ENCODE measurements around the gene ZNF865. TPM values are rescaled to one million over a fixed set of nuclear protein-coding genes. Genes with fewer than 3 reads are reported as not detected.

ZNF865 gene
- total RNA-seq, 4 donors from 2014 or later: 7.5 to 15.4 (median 10.2) TPM

- peaks cover 0 to 3% (median 0%) of the 10 kb centered on the region in 4 donors for H3K36me3 ChIP-seq
- WGBS: 17% methylated on average over 3 of the region's 3 CpGs
- peak; percentile 99 for DNase-seq (ENCODE audit: extremely low spot score)
- H3K9me3 ChIP-seq: no peaks in the 10 kb centered on the region
- intact Hi-C loops (cut with DNase I): loop anchor here (1.0 kb wide), 1 partner anchor 115 kb away; no protein-coding TSS in a partner anchor
- H3K27me3 ChIP-seq: no peaks in the 10 kb centered on the region
- no peak overlapping the region for H3K4me3 ChIP-seq
- peak overlapping the region; percentile 57 to 68 (median 62) for H3K27ac ChIP-seq (replicated peaks in 1 of 4)
- TF ChIP-seq, protein P1, sequence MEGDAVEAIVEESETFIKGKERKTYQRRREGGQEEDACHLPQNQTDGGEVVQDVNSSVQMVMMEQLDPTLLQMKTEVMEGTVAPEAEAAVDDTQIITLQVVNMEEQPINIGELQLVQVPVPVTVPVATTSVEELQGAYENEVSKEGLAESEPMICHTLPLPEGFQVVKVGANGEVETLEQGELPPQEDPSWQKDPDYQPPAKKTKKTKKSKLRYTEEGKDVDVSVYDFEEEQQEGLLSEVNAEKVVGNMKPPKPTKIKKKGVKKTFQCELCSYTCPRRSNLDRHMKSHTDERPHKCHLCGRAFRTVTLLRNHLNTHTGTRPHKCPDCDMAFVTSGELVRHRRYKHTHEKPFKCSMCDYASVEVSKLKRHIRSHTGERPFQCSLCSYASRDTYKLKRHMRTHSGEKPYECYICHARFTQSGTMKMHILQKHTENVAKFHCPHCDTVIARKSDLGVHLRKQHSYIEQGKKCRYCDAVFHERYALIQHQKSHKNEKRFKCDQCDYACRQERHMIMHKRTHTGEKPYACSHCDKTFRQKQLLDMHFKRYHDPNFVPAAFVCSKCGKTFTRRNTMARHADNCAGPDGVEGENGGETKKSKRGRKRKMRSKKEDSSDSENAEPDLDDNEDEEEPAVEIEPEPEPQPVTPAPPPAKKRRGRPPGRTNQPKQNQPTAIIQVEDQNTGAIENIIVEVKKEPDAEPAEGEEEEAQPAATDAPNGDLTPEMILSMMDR (IDR thresholded peaks at IDR 0.05): peak; percentile 89 to 97 (median 90)
- TF ChIP-seq EP300 (IDR thresholded peaks at IDR 0.05) (no peak), POLR2A (IDR thresholded peaks at IDR 0.05; ENCODE audit: low read depth) (no peak), POLR2AphosphoS5 (IDR thresholded peaks at IDR 0.05) (peak in 1 of 2 donors; percentile 36)
- H3K4me1 ChIP-seq: peaks cover 25 to 44% (median 38%) of the 10 kb centered on the region in 4 donors
Observed at GRCh38 chr19:55632463-55632834, 27.0 kb downstream of the ZNF865 start.

- H3K27me3 ChIP-seq: no peaks in the 10 kb centered on the region
- H3K27ac ChIP-seq (replicated peaks in 1 of 4): peak overlapping the region; percentile 91 to 99 (median 96)
- peaks cover 0 to 12% (median 1%) of the 10 kb centered on the region in 4 donors for H3K36me3 ChIP-seq
- no peak for TF ChIP-seq POLR2AphosphoS5 (IDR thresholded peaks at IDR 0.05)
- TF ChIP-seq, protein P1 (IDR thresholded peaks at IDR 0.05): no peak
- TF ChIP-seq EP300 (IDR thresholded peaks at IDR 0.05): no peak
- no peak for TF ChIP-seq POLR2A (IDR thresholded peaks at IDR 0.05; ENCODE audit: low read depth)
- H3K9me3 ChIP-seq: no peaks in the 10 kb centered on the region
- H3K4me3 ChIP-seq: peak overlapping the region in 1 of 4 donors; percentile 96
- 93% methylated on average over 8 of the region's 8 CpGs for WGBS
- DNase-seq (ENCODE audit: extremely low spot score): no peak
- peaks cover 36 to 58% (median 52%) of the 10 kb centered on the region in 4 donors for H3K4me1 ChIP-seq
- intact Hi-C loops (cut with DNase I): loop anchor here (2.0 kb wide), 1 partner anchor 19 kb away; no protein-coding TSS in a partner anchor
Observed at GRCh38 chr19:55633861-55634260, 28.4 kb downstream of the ZNF865 start.

GRCh38 chr19:55635334-55635717, 29.9 kb downstream of the ZNF865 start:
- H3K9me3 ChIP-seq: no peaks in the 10 kb centered on the region
- peaks cover 49 to 73% (median 66%) of the 10 kb centered on the region in 4 donors for H3K4me1 ChIP-seq
- H3K27ac ChIP-seq (replicated peaks in 1 of 4): peak overlapping the region; percentile 91 to 99 (median 96)
- DNase-seq (ENCODE audit: extremely low spot score): no peak
- H3K4me3 ChIP-seq: peak overlapping the region; percentile 68 to 96 (median 88)
- peaks cover 0 to 12% (median 1%) of the 10 kb centered on the region in 4 donors for H3K36me3 ChIP-seq
- 10% methylated on average over 9 of the region's 9 CpGs for WGBS
- intact Hi-C loops (cut with DNase I): loop anchor here (2.0 kb wide), 1 partner anchor 17 kb away; no protein-coding TSS in a partner anchor
- H3K27me3 ChIP-seq: no peaks in the 10 kb centered on the region
- TF ChIP-seq POLR2AphosphoS5 (IDR thresholded peaks at IDR 0.05): no peak
- TF ChIP-seq, protein P1 (IDR thresholded peaks at IDR 0.05): no peak
- no peak for TF ChIP-seq POLR2A (IDR thresholded peaks at IDR 0.05; ENCODE audit: low read depth)
- no peak for TF ChIP-seq EP300 (IDR thresholded peaks at IDR 0.05)

- TF ChIP-seq, protein P1 (IDR thresholded peaks at IDR 0.05): no peak
- TF ChIP-seq POLR2A (IDR thresholded peaks at IDR 0.05; ENCODE audit: low read depth): no peak
- no peak for TF ChIP-seq EP300 (IDR thresholded peaks at IDR 0.05)
- no peak for TF ChIP-seq POLR2AphosphoS5 (IDR thresholded peaks at IDR 0.05)
- intact Hi-C loops (cut with DNase I): loop anchor here (2.0 kb wide), 1 partner anchor 17 kb away; no protein-coding TSS in a partner anchor
- Histone ChIP-seq H3K4me3 (peak overlapping the region; percentile 68 to 96 (median 88)), H3K27ac (replicated peaks in 1 of 4) (peak overlapping the region; percentile 91 to 99 (median 96)), H3K4me1 (peaks cover 53 to 78% (median 71%) of the 10 kb centered on the region in 4 donors), H3K36me3 (peaks cover 0 to 12% (median 1%) of the 10 kb centered on the region in 4 donors), H3K9me3 (no peaks in the 10 kb centered on the region), H3K27me3 (no peaks in the 10 kb centered on the region)
- 63% methylated on average over 7 of the region's 7 CpGs for WGBS
- DNase-seq (ENCODE audit: extremely low spot score): no peak
Observed at GRCh38 chr19:55635856-55636440, 30.5 kb downstream of the ZNF865 start.
